ENCODE results near the gene PRG2. TPM values are rescaled to one million over a fixed set of nuclear protein-coding genes. Genes with fewer than 3 reads are reported as not detected.

PRG2 gene
- total and polyA plus RNA-seq, 9 of the 15 experiments (the other 6 are each of a cell fraction or from before 2014, with no cell fraction given): 1.8 to 78.0 (median 26.6) TPM

GRCh38 chr11:57392066-57392762 is 1.8 kb upstream of the PRG2 start:
- POLR2A ChIA-PET: interaction anchor here (0.6 to 3.3 kb wide), 3 partner anchors 10 to 321 kb away, joined by 3 to 15 read pairs (median 3); no protein-coding TSS in a partner anchor
- H3K9ac ChIP-seq (ENCODE audit: insufficient read depth in 1 of 2, low read depth in 2 of 2, low read length in 2 of 2): no peak overlapping the region
- no TSS peak for BruUV-seq (replicated peaks)
- ATAC-seq: no peak
- no peak for TF ChIP-seq MGA (IDR thresholded peaks at IDR 0.05)
- peak; percentile 70 for TF ChIP-seq ZKSCAN1 (IDR thresholded peaks at IDR 0.05; ENCODE audit: low read depth, low read length)
- no peak for TF ChIP-seq TBL1XR1 (IDR thresholded peaks at IDR 0.05; ENCODE audit: low read length in 2 of 2)
- H3K27me3 ChIP-seq (ENCODE audit: control insufficient read depth in 2 of 2, insufficient read depth in 2 of 2, low read length in 2 of 2): no peaks in the 10 kb centered on the region
- H4K20me1 ChIP-seq (replicated peaks; ENCODE audit: control insufficient read depth, insufficient read depth, low read length): no peaks in the 10 kb centered on the region
- in situ Hi-C loops (cut with MboI) (no loop called here), intact Hi-C loops (cut with micrococcal nuclease) (no loop called here)
- CTCF ChIA-PET (ENCODE audit: low intra/inter-chr PET ratio): no interaction called here
- peaks cover 44 to 65% of the 10 kb centered on the region in 2 experiments for H3K4me1 ChIP-seq (replicated peaks in 1 of 2; ENCODE audit: control insufficient read depth in 2 of 2, insufficient read depth in 2 of 2, low read length in 2 of 2)
- no peaks in the 10 kb centered on the region for H3K9me3 ChIP-seq (replicated peaks; ENCODE audit: control insufficient read depth, insufficient read depth, low read depth, low read length)
- no peak overlapping the region for H3K4me3 ChIP-seq
- no peak for DNase-seq (ENCODE audit: extremely low read depth in 1 of 4, low spot score in 3 of 4)
- no peak overlapping the region for H2AFZ ChIP-seq (ENCODE audit: low read depth, low read length)
- no peaks in the 10 kb centered on the region for H3K9me1 ChIP-seq (ENCODE audit: control insufficient read depth, insufficient read depth, low read length)
- FAIRE-seq: no peak
- 62% methylated on average over 8 of the region's 8 CpGs for WGBS (ENCODE audit: insufficient coverage, low coverage, missing lambda C conversion rate)
- H3K36me3 ChIP-seq (ENCODE audit: control insufficient read depth, insufficient read depth, low read length): no peaks in the 10 kb centered on the region
- H3K4me2 ChIP-seq (ENCODE audit: insufficient read depth, low read length): no peak overlapping the region
- H3K79me2 ChIP-seq (ENCODE audit: control insufficient read depth, insufficient read depth, low read length): no peaks in the 10 kb centered on the region
- H3K27ac ChIP-seq (ENCODE audit: extremely low read depth, low read depth, low read length): no peak overlapping the region

Data from K562 (cell line).